GM21529 (cell line): ENCODE results near the gene KRTAP10-12.

Experiments
- ATAC-seq: cut with Tn5 transposase; IDR thresholded peaks from one replicate; pipeline ENCODE4 v1.9.1; 2021; ENCODE audit not compliant: unreplicated experiment

Gene KRTAP10-12

GRCh38 chr21:44730951-44731579, 34.1 kb downstream of the KRTAP10-12 start:
- ATAC-seq, result no peak

DNA sequence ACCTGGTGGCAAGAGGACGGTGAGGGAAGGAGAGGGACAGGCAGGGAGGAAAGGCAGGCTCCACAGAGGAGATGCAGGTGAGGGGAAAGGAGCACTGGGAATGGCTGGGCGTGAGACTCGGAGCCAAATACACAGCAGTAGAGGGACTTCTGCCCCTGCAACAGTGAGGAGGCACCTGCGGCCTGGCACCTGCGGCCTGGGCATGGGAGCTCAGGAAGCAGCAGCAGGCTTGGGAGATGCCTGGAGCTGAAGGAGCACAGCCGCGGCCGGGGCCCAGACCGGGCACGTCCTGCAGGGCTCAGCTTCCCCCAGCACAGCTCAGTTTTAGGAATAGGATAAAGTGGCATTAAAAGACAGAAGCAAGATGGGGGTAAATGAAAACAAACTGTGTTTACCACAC, 35.3 kb downstream of the KRTAP10-12 start:
- ATAC-seq, result no peak

GRCh38 chr21:44732956-44733355, 36.0 kb downstream of the KRTAP10-12 start:
- ATAC-seq, result no peak

DNA sequence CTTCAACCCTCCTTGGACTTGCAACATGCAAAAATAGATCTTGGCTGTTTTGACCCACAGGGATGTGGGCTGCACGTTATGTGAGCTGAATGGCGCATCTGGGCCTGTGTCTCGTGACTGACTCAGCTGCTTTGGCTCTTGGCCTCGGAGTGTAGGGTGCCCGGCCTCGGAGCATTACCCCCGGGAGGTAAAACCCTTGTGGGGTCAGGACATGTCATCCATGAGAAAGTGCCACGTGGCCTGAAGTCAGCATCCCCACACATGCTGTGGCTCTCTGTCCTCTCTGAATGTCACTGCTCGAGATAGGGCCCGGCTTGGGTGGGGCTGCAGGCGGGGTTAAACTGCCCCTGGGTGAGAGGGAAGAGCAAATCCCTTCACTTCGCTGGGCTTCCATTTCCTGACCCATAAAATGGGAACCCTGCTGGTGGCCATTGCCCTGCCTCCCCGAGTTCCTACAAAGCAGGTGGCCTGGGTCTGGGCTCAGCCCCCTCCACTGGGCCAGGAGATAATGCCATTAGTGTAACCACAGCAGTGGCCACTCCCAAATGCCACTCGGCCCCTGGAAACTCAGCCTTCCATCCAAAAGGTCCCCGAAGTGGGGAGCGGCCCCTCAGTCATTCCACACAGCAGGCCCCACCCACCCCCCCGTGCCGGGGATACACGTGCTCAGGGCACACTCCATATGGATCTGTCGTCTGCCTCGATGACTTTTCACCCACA, 37.2 kb downstream of the KRTAP10-12 start:
- no peak for ATAC-seq

DNA sequence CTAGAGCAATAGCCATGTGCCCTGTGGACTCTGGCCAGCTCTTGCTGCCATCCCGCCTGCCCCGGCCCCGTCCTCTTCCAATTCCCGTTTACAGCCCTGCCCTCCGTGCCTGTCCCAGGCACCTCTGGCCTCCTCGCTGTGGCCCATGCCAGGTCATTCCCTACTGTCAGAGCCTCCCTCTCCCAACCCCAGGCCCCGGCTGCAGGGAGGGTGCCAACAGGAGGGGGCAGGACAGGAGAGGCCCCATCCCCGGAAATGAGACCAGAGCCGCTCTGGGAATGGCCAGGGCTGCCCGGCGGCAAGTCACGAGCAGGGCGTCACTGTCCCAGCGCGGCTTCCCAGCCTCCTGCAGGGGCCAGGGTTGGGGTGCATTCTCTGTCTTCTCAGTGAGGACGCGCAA, 37.9 kb downstream of the KRTAP10-12 start:
- no peak for ATAC-seq

- no peak for ATAC-seq
These were observed 38.8 kb downstream of the KRTAP10-12 start for GRCh38 chr21:44735821-44736220.

DNA sequence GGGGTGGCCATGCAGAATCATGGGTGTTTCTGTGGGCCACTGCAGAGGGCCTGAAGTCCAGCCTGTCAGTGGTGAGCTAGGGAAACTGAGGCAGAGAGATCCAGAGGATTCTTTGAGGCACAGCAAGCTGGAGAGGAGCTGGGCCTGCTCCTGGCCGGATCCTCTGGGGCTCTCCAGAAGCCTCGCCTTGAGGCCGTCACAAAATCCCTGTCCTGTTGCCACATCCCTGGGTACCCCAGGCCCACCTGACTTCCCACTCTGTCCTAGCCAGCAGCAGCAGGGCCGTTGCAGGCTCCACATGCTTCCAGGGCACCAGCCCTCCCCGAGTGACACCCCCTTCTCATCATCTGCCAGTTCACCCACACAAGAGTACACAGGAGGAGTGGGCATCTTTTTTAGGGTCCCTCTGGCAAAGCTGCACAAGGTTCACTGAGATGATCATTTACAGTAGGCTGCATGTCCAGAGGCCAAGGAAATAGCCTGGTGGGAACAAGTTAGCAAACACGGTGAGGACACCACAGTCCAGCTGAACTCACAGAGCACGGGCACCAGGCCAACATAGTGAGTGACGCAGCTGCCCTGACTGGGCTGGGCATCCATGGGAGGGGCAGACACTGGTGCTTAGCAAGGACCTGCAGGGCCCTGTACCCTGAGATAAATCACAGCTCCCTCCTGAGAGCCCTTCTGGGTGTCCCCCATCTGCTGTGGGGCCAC, 39.5 kb downstream of the KRTAP10-12 start:
- no peak for ATAC-seq

- no peak for ATAC-seq
These were observed 40.9 kb downstream of the KRTAP10-12 start for GRCh38 chr21:44737706-44738354.

- ATAC-seq, result no peak
These were observed 41.6 kb downstream of the KRTAP10-12 start for GRCh38 chr21:44738621-44739020.

- ATAC-seq, result no peak
These were observed 42.3 kb downstream of the KRTAP10-12 start for GRCh38 chr21:44739316-44739715.

GRCh38 chr21:44740742-44741141, 43.8 kb downstream of the KRTAP10-12 start:
- no peak for ATAC-seq

DNA sequence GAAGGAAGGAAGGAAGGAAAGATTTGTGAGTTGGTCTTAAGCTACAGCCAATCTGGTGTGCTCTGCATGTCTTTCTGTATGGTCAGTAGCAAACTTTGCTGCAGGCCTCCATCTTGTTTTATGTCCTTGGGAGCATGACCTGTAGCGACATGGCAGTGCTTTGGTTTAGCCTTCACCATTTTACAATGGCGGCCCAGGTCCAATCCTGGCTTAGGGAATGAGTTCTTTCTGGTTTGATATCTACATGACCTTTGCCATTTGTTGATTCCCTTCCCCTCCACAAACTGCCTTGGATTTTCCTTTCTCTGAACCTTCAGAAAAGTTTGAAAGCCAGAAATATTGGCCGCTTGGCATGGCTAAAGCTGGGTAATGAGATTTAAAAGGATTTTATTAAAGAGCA, 44.9 kb downstream of the KRTAP10-12 start:
- ATAC-seq, result no peak

- ATAC-seq, result no peak
These were observed 45.6 kb downstream of the KRTAP10-12 start for GRCh38 chr21:44742418-44743153.
